Cardiac muscle cell (in vitro differentiated cells and primary cell): Measurements from ENCODE around the gene SLC12A9. TPM values are rescaled to one million over a fixed set of nuclear protein-coding genes. Genes with fewer than 3 reads are reported as not detected.

ENCODE experiments used
- DNase-seq, 2 donors: peaks; one replicate each; pipeline versions ENCODE4 v3.0.0 to v3.0.0-alpha.2; 2010 to 2017; ENCODE audit warnings: low read depth in 1 of 2, low spot score in 1 of 2
- H3K27ac ChIP-seq: fragments of 200-600 bp; sonication (generic); 2 replicates; pipeline ENCODE4 v1.5.1; 2016
- H3K27me3 ChIP-seq: fragments of 200-600 bp; sonication (generic); 2 replicates; pipeline ENCODE4 v1.6.0; 2016; ENCODE audit warnings: control low read depth
- H3K36me3 ChIP-seq: fragments of 200-600 bp; sonication (generic); 2 replicates; pipeline ENCODE4 v1.5.1; 2016; ENCODE audit warnings: control low read depth
- H3K4me1 ChIP-seq: fragments of 200-600 bp; sonication (generic); 2 replicates; pipeline ENCODE4 v1.8.1; 2017; ENCODE audit warnings: low read depth, mild to moderate bottlenecking, mixed run types
- H3K4me3 ChIP-seq: fragments of 200-600 bp; sonication (generic); 2 replicates; pipeline ENCODE4 v1.5.1; 2016; ENCODE audit warnings: mild to moderate bottlenecking
- H3K9me3 ChIP-seq: fragments of 200-600 bp; sonication (generic); 2 replicates; pipeline ENCODE4 v1.5.1; 2017; ENCODE audit warnings: low read depth, mild to moderate bottlenecking, control low read depth
- polyA plus RNA-seq: library from polyadenylated mRNA; unstranded; fragments of >200 nt; fragmentation: Nextera tagmentation; extraction: Ambion mirVana; gene quantifications from 2 replicates; pipeline ENCODE4 v1.2.1, GENCODE V29; 2016
- total RNA-seq: library from RNA; depleted of rRNA; stranded (reverse); fragments of >200 nt; gene quantifications from 2 replicates; pipeline ENCODE4 v1.2.3, GENCODE V29; 2016
- TF ChIP-seq, protein P1 (sequence below): IDR thresholded peaks from 2 replicates; pipeline ENCODE4 v1.5.1; 2012; ENCODE audit warnings: low read depth, mild to moderate bottlenecking, low read length

SLC12A9 gene
- total and polyA plus RNA-seq, 2 experiments from 2014 or later = 14.6 to 18.3 TPM

DNA sequence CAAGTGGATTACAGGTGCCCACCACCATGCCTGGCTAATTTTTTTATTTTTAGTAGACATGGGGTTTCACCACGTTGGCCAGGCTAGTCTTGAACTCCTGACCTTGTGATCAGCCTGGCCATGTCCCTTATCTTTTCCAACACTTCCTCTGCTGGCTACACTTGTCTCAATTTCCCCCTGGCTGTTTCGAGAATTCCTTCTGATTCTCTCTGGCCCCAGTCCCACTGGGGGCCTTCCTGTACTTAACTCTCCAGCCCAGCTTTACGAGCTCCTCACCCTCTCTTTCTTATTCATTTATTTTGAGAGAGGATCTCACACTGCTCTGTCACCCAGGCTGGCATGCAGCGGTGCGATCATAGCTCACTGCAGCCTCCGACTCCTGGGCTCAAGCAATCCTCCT is 33.7 kb upstream of the SLC12A9 start:
- H3K36me3 ChIP-seq = peaks cover 54% of the 10 kb centered on the region
- no peak overlapping the region for H3K27ac ChIP-seq
- H3K4me1 ChIP-seq = no peaks in the 10 kb centered on the region
- no peak for DNase-seq
- no peak overlapping the region for H3K4me3 ChIP-seq
- TF ChIP-seq, protein P1, sequence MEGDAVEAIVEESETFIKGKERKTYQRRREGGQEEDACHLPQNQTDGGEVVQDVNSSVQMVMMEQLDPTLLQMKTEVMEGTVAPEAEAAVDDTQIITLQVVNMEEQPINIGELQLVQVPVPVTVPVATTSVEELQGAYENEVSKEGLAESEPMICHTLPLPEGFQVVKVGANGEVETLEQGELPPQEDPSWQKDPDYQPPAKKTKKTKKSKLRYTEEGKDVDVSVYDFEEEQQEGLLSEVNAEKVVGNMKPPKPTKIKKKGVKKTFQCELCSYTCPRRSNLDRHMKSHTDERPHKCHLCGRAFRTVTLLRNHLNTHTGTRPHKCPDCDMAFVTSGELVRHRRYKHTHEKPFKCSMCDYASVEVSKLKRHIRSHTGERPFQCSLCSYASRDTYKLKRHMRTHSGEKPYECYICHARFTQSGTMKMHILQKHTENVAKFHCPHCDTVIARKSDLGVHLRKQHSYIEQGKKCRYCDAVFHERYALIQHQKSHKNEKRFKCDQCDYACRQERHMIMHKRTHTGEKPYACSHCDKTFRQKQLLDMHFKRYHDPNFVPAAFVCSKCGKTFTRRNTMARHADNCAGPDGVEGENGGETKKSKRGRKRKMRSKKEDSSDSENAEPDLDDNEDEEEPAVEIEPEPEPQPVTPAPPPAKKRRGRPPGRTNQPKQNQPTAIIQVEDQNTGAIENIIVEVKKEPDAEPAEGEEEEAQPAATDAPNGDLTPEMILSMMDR = no peak
- no peaks in the 10 kb centered on the region for H3K27me3 ChIP-seq
- no peaks in the 10 kb centered on the region for H3K9me3 ChIP-seq

DNA sequence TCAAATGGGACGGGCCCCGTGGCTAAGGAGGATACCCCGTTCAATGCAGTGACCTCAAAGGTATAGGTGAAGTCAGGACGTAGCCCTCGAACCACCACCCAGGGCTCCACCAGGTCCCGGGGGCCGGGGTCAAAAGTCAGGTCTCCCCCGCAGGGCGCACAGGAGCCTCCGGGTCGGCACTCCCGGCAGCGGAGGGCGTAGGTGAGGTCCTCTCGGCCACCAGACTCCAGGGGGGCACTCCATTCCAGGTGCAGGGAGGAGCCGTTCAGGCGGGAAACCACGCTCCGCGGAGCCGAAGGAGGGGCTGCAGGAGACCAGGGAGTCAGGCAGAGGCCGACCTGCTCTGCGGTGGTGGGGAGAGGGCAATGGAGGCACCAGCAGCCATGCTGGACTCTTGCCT is 32.9 kb upstream of the SLC12A9 start:
- Histone ChIP-seq H3K4me1 (no peaks in the 10 kb centered on the region), H3K27me3 (no peaks in the 10 kb centered on the region), H3K4me3 (no peak overlapping the region), H3K36me3 (peaks cover 47% of the 10 kb centered on the region), H3K9me3 (no peaks in the 10 kb centered on the region), H3K27ac (no peak overlapping the region)
- no peak for DNase-seq
- TF ChIP-seq, protein P1 = no peak

- H3K9me3 ChIP-seq = no peaks in the 10 kb centered on the region
- no peaks in the 10 kb centered on the region for H3K27me3 ChIP-seq
- H3K4me3 ChIP-seq = no peak overlapping the region
- H3K36me3 ChIP-seq = peaks cover 32% of the 10 kb centered on the region
- peaks cover 5% of the 10 kb centered on the region for H3K4me1 ChIP-seq
- DNase-seq = no peak
- no peak overlapping the region for H3K27ac ChIP-seq
- TF ChIP-seq, protein P1 = no peak
Measured at GRCh38 chr7:100822236-100823139, 30.0 kb upstream of the SLC12A9 start.

DNA sequence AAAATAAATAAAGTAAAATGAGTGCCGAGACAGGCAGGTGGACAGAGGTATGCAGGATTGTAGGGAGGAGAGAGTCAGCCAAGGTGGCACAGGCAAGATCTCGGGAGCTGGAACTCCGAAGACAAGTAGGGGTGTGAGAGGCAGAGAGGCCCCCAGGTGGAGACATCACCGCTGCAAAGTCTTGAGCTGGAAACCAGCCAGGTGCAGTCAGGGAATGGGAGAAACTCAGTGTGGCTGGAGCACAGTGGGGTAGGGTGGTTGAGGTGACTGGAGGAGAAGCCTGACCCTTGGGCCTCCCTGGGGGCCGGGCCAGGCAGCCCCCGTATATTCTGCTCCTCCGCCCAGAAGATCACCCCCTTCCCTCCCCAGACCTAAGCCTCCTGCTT is 29.4 kb upstream of the SLC12A9 start:
- H3K27me3 ChIP-seq = no peaks in the 10 kb centered on the region
- DNase-seq = no peak
- H3K36me3 ChIP-seq = peaks cover 31% of the 10 kb centered on the region
- H3K9me3 ChIP-seq = no peaks in the 10 kb centered on the region
- no peak overlapping the region for H3K27ac ChIP-seq
- H3K4me1 ChIP-seq = peaks cover 5% of the 10 kb centered on the region
- TF ChIP-seq, protein P1 = no peak
- no peak overlapping the region for H3K4me3 ChIP-seq

DNA sequence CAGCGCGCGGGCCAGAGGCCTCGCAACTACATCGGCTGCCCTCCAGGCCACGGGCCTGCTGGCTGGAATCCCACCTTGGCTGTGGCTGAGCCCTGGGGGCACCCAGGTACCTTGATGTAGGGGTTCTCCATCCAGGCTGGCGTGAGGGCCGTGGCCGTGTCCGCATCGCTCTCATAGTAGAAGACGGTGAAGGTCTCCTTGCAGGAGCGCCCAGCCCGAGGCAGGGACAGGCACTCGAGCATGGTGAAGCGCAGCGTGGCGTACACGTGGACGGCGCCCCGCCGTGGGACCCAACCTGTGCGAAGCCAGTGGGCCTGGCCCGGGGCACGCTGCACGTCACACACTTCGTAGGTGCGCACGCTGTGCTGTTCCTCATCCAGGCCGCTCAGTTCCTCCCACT is 29.0 kb upstream of the SLC12A9 start:
- DNase-seq = no peak
- Histone ChIP-seq H3K9me3 (no peaks in the 10 kb centered on the region), H3K27ac (no peak overlapping the region), H3K27me3 (no peaks in the 10 kb centered on the region), H3K4me1 (peaks cover 5% of the 10 kb centered on the region), H3K36me3 (peaks cover 27% of the 10 kb centered on the region), H3K4me3 (no peak overlapping the region)
- TF ChIP-seq, protein P1 = no peak
